Calu3 (cell line): Measurements from ENCODE around the gene STX10. TPM values are rescaled to one million over a fixed set of nuclear protein-coding genes. Genes with fewer than 3 reads are reported as not detected.

Experiments
- BruUV-seq: library from RNA; stranded (reverse); fragments of 400-500 nt; replicated peaks from 2 replicates; lab custom pipeline; 2021; lab: Mats Ljungman, UMichigan
- CTCF ChIA-PET: fragments of 300-600 bp; sonication (Branson Sonifier 250); formaldehyde crosslinking; loops from one replicate; lab custom pipeline; 2022; ENCODE audit warnings: antibody characterized with exemption; lab: Charles Lee
- DNase-seq: peaks from one replicate; pipeline ENCODE4 v3.0.0; 2022
- H3K27ac Mint-ChIP-seq: one replicate; pipeline ENCODE4 v1.8.0; 2022; ENCODE audit warnings: mixed read lengths; ENCODE audit not compliant: unreplicated experiment
- H3K27me3 Mint-ChIP-seq: one replicate; pipeline ENCODE4 v1.8.0; 2022; ENCODE audit warnings: mixed read lengths; ENCODE audit not compliant: unreplicated experiment
- H3K36me3 Mint-ChIP-seq: one replicate; pipeline ENCODE4 v1.8.0; 2022; ENCODE audit warnings: mild to moderate bottlenecking, moderate library complexity, mixed read lengths; ENCODE audit not compliant: insufficient read depth, unreplicated experiment
- H3K4me1 Mint-ChIP-seq: one replicate; pipeline ENCODE4 v1.8.0; 2022; ENCODE audit warnings: mild to moderate bottlenecking, low read depth, mixed read lengths; ENCODE audit not compliant: unreplicated experiment
- H3K4me3 Mint-ChIP-seq: one replicate; pipeline ENCODE4 v1.8.0; 2022; ENCODE audit warnings: mild to moderate bottlenecking, low read depth, moderate library complexity, mixed read lengths; ENCODE audit not compliant: unreplicated experiment
- H3K9me3 Mint-ChIP-seq: one replicate; pipeline ENCODE4 v1.8.0; 2022; ENCODE audit warnings: low read depth, mixed read lengths; ENCODE audit not compliant: unreplicated experiment
- CTCF ChIP-seq: fragments of 200-600 bp; IDR thresholded peaks from one replicate; pipeline ENCODE4 v1.8.0; 2022; ENCODE audit warnings: antibody characterized with exemption; ENCODE audit not compliant: unreplicated experiment
- intact Hi-C: fragments of 100-400 bp; cut with micrococcal nuclease; formaldehyde crosslinking; loops from one replicate; pipeline ENCODE4 v1.10.0; 2022; ENCODE audit not compliant: unreplicated experiment
- total RNA-seq: library from RNA; stranded (reverse); gene quantifications from 2 replicates; pipeline ENCODE4 v1.2.3, GENCODE V29; 2022

STX10 gene
- total RNA-seq, 1 experiment from 2014 or later, result 52.3 TPM

- TF ChIP-seq CTCF, result no peak
- intact Hi-C loops, result no loop called here
- CTCF ChIA-PET, result interaction anchor here (0.6 kb wide), 1 partner anchor 32 kb away, joined by 4 read pairs; the partner anchor contains the start of genes IER2 and STX10
- Mint-ChIP-seq H3K4me3 (peak within 1 kb of the TSS; percentile 85), H3K27ac (no peak within 1 kb of the TSS), H3K36me3 (peaks cover 46% of the 10 kb centered on the region), H3K4me1 (peaks cover 16% of the 10 kb centered on the region), H3K9me3 (no peaks in the 10 kb centered on the region), H3K27me3 (no peaks in the 10 kb centered on the region)
- DNase-seq, result peak; percentile 89
- no TSS peak for BruUV-seq
Observed at GRCh38 chr19:13117772-13118423, 32.3 kb downstream of the STX10 start, which contains the start of gene NACC1. NACC1 (plus strand) TSS chr19:13118264; CDS start chr19:13135208, 16,944 bp downstream.

GRCh38 chr19:13117176-13117771, 32.9 kb downstream of the STX10 start:
- TF ChIP-seq CTCF, result no peak
- Mint-ChIP-seq H3K9me3 (no peaks in the 10 kb centered on the region), H3K36me3 (peaks cover 44% of the 10 kb centered on the region), H3K27ac (peak overlapping the region; percentile 89), H3K27me3 (no peaks in the 10 kb centered on the region), H3K4me1 (peaks cover 11% of the 10 kb centered on the region), H3K4me3 (peak overlapping the region; percentile 85)
- CTCF ChIA-PET, result interaction anchor here (0.6 kb wide), 2 partner anchors 33 to 116 kb away, joined by 4 read pairs; partner anchors contain the start of genes IER2 and STX10
- no peak for DNase-seq
- BruUV-seq, result no TSS peak
- intact Hi-C loops, result no loop called here

GRCh38 chr19:13116282-13117175, 33.6 kb downstream of the STX10 start, which contains the start of gene TRMT1:
TRMT1 (minus strand) TSS chr19:13116740; CDS start chr19:13116399, 341 bp downstream.
- peaks cover 47% of the 10 kb centered on the region for H3K36me3 Mint-ChIP-seq
- peak; percentile 88 for DNase-seq
- peak within 1 kb of the TSS; percentile 89 for H3K27ac Mint-ChIP-seq
- peak within 1 kb of the TSS; percentile 85 for H3K4me3 Mint-ChIP-seq
- no peak for TF ChIP-seq CTCF
- intact Hi-C loops, result no loop called here
- CTCF ChIA-PET, result interaction anchor here (0.6 kb wide), 1 partner anchor 117 kb away, joined by 4 read pairs; no protein-coding TSS in a partner anchor
- BruUV-seq, result TSS peak; percentile 70
- no peaks in the 10 kb centered on the region for H3K27me3 Mint-ChIP-seq
- H3K4me1 Mint-ChIP-seq, result peaks cover 9% of the 10 kb centered on the region
- no peaks in the 10 kb centered on the region for H3K9me3 Mint-ChIP-seq

GRCh38 chr19:13115936-13116281, 34.3 kb downstream of the STX10 start:
- H3K27ac Mint-ChIP-seq, result peak overlapping the region; percentile 89
- intact Hi-C loops, result no loop called here
- BruUV-seq, result no TSS peak
- no peak for TF ChIP-seq CTCF
- H3K36me3 Mint-ChIP-seq, result peaks cover 49% of the 10 kb centered on the region
- H3K9me3 Mint-ChIP-seq, result no peaks in the 10 kb centered on the region
- H3K4me1 Mint-ChIP-seq, result peaks cover 9% of the 10 kb centered on the region
- CTCF ChIA-PET, result no interaction called here
- H3K27me3 Mint-ChIP-seq, result no peaks in the 10 kb centered on the region
- H3K4me3 Mint-ChIP-seq, result peak overlapping the region; percentile 85
- DNase-seq, result no peak
